SK-N-MC (cell line): ENCODE data around the gene TET2.
A peak's percentile ranks its signal among the peaks of the same experiment; 100 is the strongest.

Experiments
- DNase-seq: peaks from one replicate; pipeline ENCODE4 v3.0.0-alpha.2; 2011; ENCODE audit warnings: low read depth, low spot score
- H3K27ac ChIP-seq: fragments of 200-600 bp; sonication (generic); 2 replicates; pipeline ENCODE4 v1.5.1; 2016; ENCODE audit warnings: mixed run types
- H3K36me3 ChIP-seq: fragments of 200-600 bp; sonication (generic); 2 replicates; pipeline ENCODE4 v1.6.1; 2017; ENCODE audit warnings: antibody characterized with exemption, low read length, mixed read lengths; ENCODE audit not compliant: insufficient read depth
- H3K4me3 ChIP-seq: fragments of 200-600 bp; sonication (generic); 2 replicates; pipeline ENCODE4 v1.5.1; 2016
- H3K9ac ChIP-seq: fragments of 200-600 bp; sonication (generic); 2 replicates; pipeline ENCODE4 v1.8.0; 2017; ENCODE audit warnings: mixed run types, mixed read lengths; ENCODE audit not compliant: insufficient read length
- H3K9me3 ChIP-seq: fragments of 200-600 bp; sonication (generic); 2 replicates; pipeline ENCODE4 v1.6.1; 2017; ENCODE audit warnings: low read depth, mild to moderate bottlenecking, antibody characterized with exemption, low read length, moderate library complexity, mixed read lengths
- EZH2 ChIP-seq: fragments of 200-600 bp; sonication (generic); IDR thresholded peaks from one replicate; pipeline ENCODE4 v1.6.1; 2017; ENCODE audit warnings: antibody characterized with exemption
- FOXP2 ChIP-seq: optimal IDR thresholded peaks from 2 replicates; pipeline ENCODE3; 2011; ENCODE audit warnings: mild to moderate bottlenecking, moderate library complexity; ENCODE audit not compliant: insufficient read depth; ENCODE audit errors: extremely low read length, control extremely low read depth
- POLR2AphosphoS5 ChIP-seq: IDR thresholded peaks from 2 replicates; pipeline ENCODE4 v1.6.1; 2012; ENCODE audit warnings: mild to moderate bottlenecking, low read depth, low read length, borderline replicate concordance

TET2 gene

GRCh38 chr4:105164548-105164947 lies 17.9 kb downstream of the TET2 start:
- H3K27ac ChIP-seq = no peak overlapping the region
- peaks cover 22% of the 10 kb centered on the region for H3K36me3 ChIP-seq
- H3K4me3 ChIP-seq = no peak overlapping the region
- DNase-seq = no peak
- H3K9me3 ChIP-seq = no peaks in the 10 kb centered on the region; the same call in 1 of the 2 replicates
- H3K9ac ChIP-seq = no peak overlapping the region
- no peak for TF ChIP-seq FOXP2
- TF ChIP-seq EZH2 = no peak
- no peak for TF ChIP-seq POLR2AphosphoS5

DNA sequence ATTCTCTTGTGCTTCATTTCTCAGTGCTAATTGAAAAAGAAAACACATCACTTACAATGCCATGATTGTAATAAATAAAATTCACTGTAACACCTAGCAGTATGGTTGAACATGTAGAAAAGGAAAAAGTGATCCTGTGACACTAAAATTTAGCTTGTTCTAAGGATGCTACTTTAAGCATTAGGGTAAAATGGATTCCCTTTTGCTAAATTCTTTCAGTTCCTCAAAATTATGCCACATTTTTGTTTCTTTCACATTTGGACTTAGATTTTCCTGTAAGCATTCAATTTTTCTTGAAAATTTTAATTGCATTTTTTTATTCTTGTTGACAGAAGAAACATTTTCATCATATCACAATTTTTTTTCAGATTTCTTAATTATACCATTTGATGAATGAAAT lies 19.4 kb downstream of the TET2 start:
- Histone ChIP-seq H3K9ac (no peak overlapping the region), H3K27ac (no peak overlapping the region), H3K36me3 (peaks cover 37% of the 10 kb centered on the region), H3K4me3 (no peak overlapping the region), H3K9me3 (no peaks in the 10 kb centered on the region; the same call in 1 of the 2 replicates)
- DNase-seq = no peak
- no peak for TF ChIP-seq FOXP2
- TF ChIP-seq POLR2AphosphoS5 = no peak
- no peak for TF ChIP-seq EZH2

GRCh38 chr4:105170711-105171110 lies 24.0 kb downstream of the TET2 start:
- peaks cover 63% of the 10 kb centered on the region for H3K36me3 ChIP-seq
- no peak overlapping the region for H3K4me3 ChIP-seq
- no peak for DNase-seq
- H3K9ac ChIP-seq = no peak overlapping the region
- no peak for TF ChIP-seq EZH2
- no peak for TF ChIP-seq FOXP2
- no peak for TF ChIP-seq POLR2AphosphoS5
- no peak overlapping the region for H3K27ac ChIP-seq
- H3K9me3 ChIP-seq = peaks cover 6% of the 10 kb centered on the region

- peaks cover 68% of the 10 kb centered on the region for H3K36me3 ChIP-seq
- H3K4me3 ChIP-seq = no peak overlapping the region
- H3K27ac ChIP-seq = no peak overlapping the region
- peaks cover 6% of the 10 kb centered on the region; the same call in 1 of the 2 replicates for H3K9me3 ChIP-seq
- DNase-seq = no peak
- no peak overlapping the region for H3K9ac ChIP-seq
- TF ChIP-seq EZH2 (no peak), POLR2AphosphoS5 (no peak), FOXP2 (no peak)
Measured at GRCh38 chr4:105171912-105172311, 25.2 kb downstream of the TET2 start.

GRCh38 chr4:105174098-105174497 lies 27.4 kb downstream of the TET2 start:
- DNase-seq = no peak
- Histone ChIP-seq H3K27ac (no peak overlapping the region), H3K9me3 (peaks cover 6% of the 10 kb centered on the region; the same call in 1 of the 2 replicates), H3K4me3 (no peak overlapping the region), H3K36me3 (peaks cover 60% of the 10 kb centered on the region), H3K9ac (no peak overlapping the region)
- TF ChIP-seq POLR2AphosphoS5 = no peak
- no peak for TF ChIP-seq FOXP2
- TF ChIP-seq EZH2 = no peak

DNA sequence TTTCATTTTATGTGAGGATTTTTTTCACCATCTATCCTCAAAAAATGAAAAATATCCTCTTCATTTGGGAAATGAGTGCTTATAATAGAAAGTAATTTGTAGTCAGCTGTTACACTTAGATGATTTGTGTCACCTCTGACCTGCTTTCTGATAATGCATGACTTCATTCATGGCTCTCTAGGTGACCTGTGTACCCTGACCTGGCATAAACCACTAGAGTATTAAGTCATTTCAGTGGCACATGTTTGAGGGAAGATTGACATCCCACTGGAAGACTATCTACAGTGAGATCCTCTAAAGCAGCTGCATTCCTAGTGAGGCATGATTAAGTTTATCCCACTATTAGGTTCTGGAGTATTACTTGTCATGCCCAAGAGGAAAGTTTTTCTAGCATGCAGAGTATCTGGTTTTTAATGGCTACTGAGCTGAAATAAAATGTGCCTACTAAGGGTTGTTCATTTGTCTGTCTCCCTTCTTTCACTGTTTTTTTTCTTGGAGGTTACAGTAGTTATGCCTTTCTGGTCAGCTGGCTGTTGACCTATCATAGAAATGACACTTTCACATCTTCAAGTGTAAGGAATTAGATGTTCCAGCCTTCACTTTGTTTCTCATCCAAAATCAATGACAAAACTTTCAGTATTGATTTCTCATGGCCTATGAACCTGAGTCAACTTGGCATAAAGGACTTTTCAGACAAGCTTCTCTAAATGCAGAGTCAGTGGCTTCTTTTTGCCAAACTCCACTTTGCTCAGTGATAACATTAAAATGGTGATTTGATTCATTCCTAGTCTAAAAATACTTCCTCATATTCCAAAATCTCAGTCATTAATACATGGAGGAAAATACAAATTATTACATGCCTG lies 33.1 kb downstream of the TET2 start:
- TF ChIP-seq POLR2AphosphoS5 = no peak
- TF ChIP-seq FOXP2 = no peak
- TF ChIP-seq EZH2 = no peak

DNA sequence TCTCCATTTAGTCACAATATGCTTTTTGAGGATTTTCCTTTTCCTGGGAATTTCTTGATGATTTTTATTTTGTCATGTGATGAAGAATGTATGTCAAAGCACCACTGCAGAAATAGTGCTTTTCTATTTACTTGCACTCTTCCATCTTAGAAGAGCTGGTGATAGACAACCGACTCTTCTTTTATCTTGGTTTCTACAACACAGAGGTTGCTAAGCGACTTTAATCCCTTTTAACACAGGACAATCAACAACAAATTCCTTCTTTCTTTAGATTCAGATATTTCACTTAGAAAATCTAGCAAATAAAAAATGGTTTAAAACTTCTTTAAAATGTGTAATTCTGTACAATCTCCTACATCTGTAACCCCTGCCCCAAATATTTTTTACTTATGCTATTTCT lies 34.6 kb downstream of the TET2 start:
- Histone ChIP-seq H3K9me3 (no peaks in the 10 kb centered on the region; the same call in 1 of the 2 replicates), H3K4me3 (no peak overlapping the region), H3K27ac (no peak overlapping the region), H3K36me3 (peaks cover 13% of the 10 kb centered on the region), H3K9ac (no peak overlapping the region)
- DNase-seq = no peak
- TF ChIP-seq POLR2AphosphoS5 (no peak), FOXP2 (no peak), EZH2 (no peak)

More for the DNA sequence above, 33.1 kb downstream of the TET2 start:
- H3K4me3 ChIP-seq = no peak overlapping the region
- no peak for DNase-seq
- H3K27ac ChIP-seq = no peak overlapping the region
- H3K9ac ChIP-seq = no peak overlapping the region
- peaks cover 26% of the 10 kb centered on the region for H3K36me3 ChIP-seq
- no peaks in the 10 kb centered on the region; the same call in 1 of the 2 replicates for H3K9me3 ChIP-seq

DNA sequence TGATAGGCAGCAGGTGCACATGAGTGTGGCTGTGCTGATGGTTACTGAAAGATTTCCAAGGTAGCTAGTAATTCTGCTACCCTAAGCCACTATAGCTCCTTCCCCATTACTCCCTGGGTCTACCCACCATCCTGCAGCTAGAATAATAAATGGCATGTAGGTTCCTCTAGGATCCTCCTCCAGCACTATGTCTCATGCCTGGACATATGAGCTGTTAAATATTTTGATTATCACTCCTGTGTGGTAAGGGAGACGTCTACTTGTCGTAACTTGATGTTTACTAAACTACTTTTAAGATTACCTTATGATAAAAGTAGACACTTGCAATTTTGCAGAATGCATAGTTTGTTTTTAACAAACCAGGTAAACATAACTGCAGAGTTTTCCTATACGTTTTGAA lies 35.5 kb downstream of the TET2 start:
- H3K36me3 ChIP-seq = peaks cover 9% of the 10 kb centered on the region
- H3K4me3 ChIP-seq = no peak overlapping the region
- no peak for TF ChIP-seq EZH2
- no peak for TF ChIP-seq FOXP2
- no peak for TF ChIP-seq POLR2AphosphoS5
- no peak overlapping the region for H3K9ac ChIP-seq
- DNase-seq = no peak
- H3K9me3 ChIP-seq = no peaks in the 10 kb centered on the region; the same call in 1 of the 2 replicates
- no peak overlapping the region for H3K27ac ChIP-seq

DNA sequence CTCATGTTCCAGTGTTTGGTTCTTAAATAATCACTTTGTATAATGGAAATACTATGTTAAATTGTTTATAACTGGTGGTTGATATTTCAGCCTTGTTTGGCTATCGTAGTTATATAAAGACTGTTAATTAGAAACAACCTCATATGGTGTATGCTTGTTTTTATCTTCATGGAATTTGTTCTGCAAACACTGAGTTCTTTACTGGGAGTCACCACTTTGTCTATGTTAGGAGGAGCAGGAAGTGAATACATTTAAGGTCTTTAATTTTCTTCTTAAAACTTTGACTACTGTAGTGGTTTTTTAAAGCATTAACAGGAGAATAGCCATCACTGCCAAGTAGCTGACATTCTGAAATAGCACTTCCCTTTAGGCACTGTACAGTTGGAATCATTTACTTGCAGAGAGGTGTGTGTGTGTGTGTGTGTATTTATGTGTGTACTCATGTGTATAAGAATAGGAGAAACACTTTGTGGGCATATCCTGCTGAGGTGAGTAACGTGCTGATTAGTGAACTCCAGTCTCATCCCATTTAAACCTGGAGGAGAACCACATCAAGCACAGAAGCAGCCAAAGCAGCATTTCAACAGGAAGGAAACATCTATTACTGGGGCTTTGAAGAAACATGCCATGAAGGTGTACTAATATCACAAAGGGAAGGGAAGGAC lies 37.8 kb downstream of the TET2 start:
- DNase-seq = no peak
- Histone ChIP-seq H3K9me3 (no peaks in the 10 kb centered on the region; the same call in 1 of the 2 replicates), H3K4me3 (no peak overlapping the region), H3K27ac (peak overlapping the region; percentile 37), H3K9ac (no peak overlapping the region), H3K36me3 (peaks cover 9% of the 10 kb centered on the region)
- no peak for TF ChIP-seq POLR2AphosphoS5
- no peak for TF ChIP-seq EZH2
- no peak for TF ChIP-seq FOXP2
